HFFc6 (cell line): ENCODE measurements around the gene LHFPL5. TPM values are rescaled to one million over a fixed set of nuclear protein-coding genes. Genes with fewer than 3 reads are reported as not detected.

Experiments used
- DNase-seq: peaks from one replicate; pipeline ENCODE4 v3.0.0-alpha.2; 2018
- H3K27ac Mint-ChIP-seq: 2 replicates; pipeline ENCODE4 v1.8.0; 2020; ENCODE audit warnings: mild to moderate bottlenecking, mixed read lengths
- H3K27me3 Mint-ChIP-seq: 2 replicates; pipeline ENCODE4 v1.8.0; 2021; ENCODE audit warnings: mild to moderate bottlenecking, moderate library complexity, mixed read lengths; ENCODE audit not compliant: insufficient read depth
- H3K36me3 Mint-ChIP-seq: 2 replicates; pipeline ENCODE4 v1.8.0; 2021; ENCODE audit warnings: low read depth, mixed read lengths
- H3K4me1 Mint-ChIP-seq: 2 replicates; pipeline ENCODE4 v1.8.0; 2020; ENCODE audit warnings: low read depth, mixed read lengths
- H3K4me3 Mint-ChIP-seq: 2 replicates; pipeline ENCODE4 v1.8.0; 2020; ENCODE audit warnings: mild to moderate bottlenecking, moderate library complexity, mixed read lengths
- H3K9me3 Mint-ChIP-seq: 2 replicates; pipeline ENCODE4 v1.8.0; 2020; ENCODE audit warnings: mild to moderate bottlenecking, mixed read lengths
- CTCF ChIP-seq: fragments of 200-600 bp; sonication (generic); IDR thresholded peaks from 2 replicates; pipeline ENCODE4 v1.5.0; 2021; ENCODE audit warnings: antibody characterized with exemption, mild to moderate bottlenecking
- total RNA-seq, 6 experiments: library from RNA; stranded (reverse); fragmentation: NEBNext Ultra II Directional; extraction: Animal tissue kit (Norgen Biotek cat#: 25700); gene quantifications; 2 replicates in 1 of 6; 3 replicates in 5 of 6; pipeline ENCODE4 v1.2.3, GENCODE V29; 2021

The LHFPL5 gene
- total RNA-seq, 6 experiments from 2014 or later = not detected

- no peak for TF ChIP-seq CTCF
- no peaks in the 10 kb centered on the region for H3K9me3 Mint-ChIP-seq
- H3K4me1 Mint-ChIP-seq = no peaks in the 10 kb centered on the region
- no peak overlapping the region for H3K4me3 Mint-ChIP-seq
- H3K36me3 Mint-ChIP-seq = peaks cover 32% of the 10 kb centered on the region
- H3K27me3 Mint-ChIP-seq = peaks cover 4% of the 10 kb centered on the region
- H3K27ac Mint-ChIP-seq = no peak overlapping the region
- no peak for DNase-seq
These were observed 33.9 kb downstream of the LHFPL5 start for GRCh38 chr6:35839019-35839418.

GRCh38 chr6:35842381-35842780 lies 37.2 kb downstream of the LHFPL5 start:
- Mint-ChIP-seq H3K9me3 (no peaks in the 10 kb centered on the region), H3K27ac (no peak overlapping the region), H3K36me3 (peaks cover 21% of the 10 kb centered on the region), H3K4me1 (no peaks in the 10 kb centered on the region), H3K4me3 (no peak overlapping the region), H3K27me3 (peaks cover 2% of the 10 kb centered on the region; the same call in 1 of the 2 replicates)
- no peak for TF ChIP-seq CTCF
- DNase-seq = no peak

GRCh38 chr6:35844290-35844689 lies 39.1 kb downstream of the LHFPL5 start:
- no peak for TF ChIP-seq CTCF
- no peak for DNase-seq
- Mint-ChIP-seq H3K9me3 (no peaks in the 10 kb centered on the region), H3K4me1 (no peaks in the 10 kb centered on the region), H3K4me3 (no peak overlapping the region), H3K27ac (no peak overlapping the region), H3K27me3 (peaks cover 2% of the 10 kb centered on the region; the same call in 1 of the 2 replicates), H3K36me3 (peaks cover 25% of the 10 kb centered on the region)

GRCh38 chr6:35850208-35850607 lies 45.1 kb downstream of the LHFPL5 start:
- Mint-ChIP-seq H3K27me3 (no peaks in the 10 kb centered on the region), H3K36me3 (peaks cover 42% of the 10 kb centered on the region), H3K4me1 (no peaks in the 10 kb centered on the region), H3K9me3 (no peaks in the 10 kb centered on the region), H3K4me3 (no peak overlapping the region), H3K27ac (no peak overlapping the region)
- DNase-seq = no peak
- TF ChIP-seq CTCF = no peak

- peaks cover 48% of the 10 kb centered on the region for H3K36me3 Mint-ChIP-seq
- DNase-seq = no peak
- no peak overlapping the region for H3K27ac Mint-ChIP-seq
- peaks cover 4% of the 10 kb centered on the region for H3K4me1 Mint-ChIP-seq
- no peaks in the 10 kb centered on the region for H3K27me3 Mint-ChIP-seq
- no peak for TF ChIP-seq CTCF
- H3K9me3 Mint-ChIP-seq = no peaks in the 10 kb centered on the region
- no peak overlapping the region for H3K4me3 Mint-ChIP-seq
These were observed 47.8 kb downstream of the LHFPL5 start for GRCh38 chr6:35852994-35853393.

- no peaks in the 10 kb centered on the region for H3K27me3 Mint-ChIP-seq
- no peaks in the 10 kb centered on the region for H3K9me3 Mint-ChIP-seq
- no peak overlapping the region for H3K4me3 Mint-ChIP-seq
- peaks cover 38% of the 10 kb centered on the region for H3K36me3 Mint-ChIP-seq
- peaks cover 7% of the 10 kb centered on the region for H3K4me1 Mint-ChIP-seq
- no peak overlapping the region for H3K27ac Mint-ChIP-seq
- no peak for TF ChIP-seq CTCF
- DNase-seq = no peak
These were observed 51.1 kb downstream of the LHFPL5 start for GRCh38 chr6:35856250-35856649.
